ENCODE data around the gene C10orf53. TPM values are rescaled to one million over a fixed set of nuclear protein-coding genes. Genes with fewer than 3 reads are reported as not detected.

The C10orf53 gene
- total and polyA plus RNA-seq, 10 of the 15 experiments (the other 5 are each of a cell fraction or from before 2014, with no cell fraction given): not detected

DNA sequence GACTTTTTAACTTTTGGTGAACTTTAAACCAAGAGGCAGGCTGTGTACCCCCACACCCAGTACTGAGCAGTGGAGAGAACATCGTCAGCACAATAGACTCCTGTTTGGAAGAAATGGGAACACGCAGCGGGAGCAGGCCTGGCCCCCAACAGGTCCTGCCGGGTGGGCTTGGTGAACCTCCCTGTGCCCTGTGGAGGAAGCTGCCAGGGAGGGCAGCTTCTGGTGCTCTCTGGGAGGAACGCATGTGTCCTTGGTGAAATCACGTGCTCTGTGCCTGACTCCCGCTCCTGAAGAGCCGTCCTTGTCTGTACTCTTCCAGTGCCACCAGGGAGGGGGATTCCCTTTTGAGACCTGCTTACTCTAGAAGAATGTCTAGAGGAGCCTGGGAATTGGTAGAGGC is 34.0 kb upstream of the C10orf53 start:
- ATAC-seq (no peak), DNase-seq (ENCODE audit: low read depth, low spot score) (no peak), FAIRE-seq (no peak)
- Histone ChIP-seq H3K36me3 (ENCODE audit: control insufficient read depth in 2 of 2, insufficient read depth in 2 of 2, low read length in 1 of 2) (no peaks in the 10 kb centered on the region), H3K9me3 (replicated peaks; ENCODE audit: control insufficient read depth, insufficient read depth, low read length) (no peaks in the 10 kb centered on the region), H3K27ac (ENCODE audit: control insufficient read depth, insufficient read depth) (no peak overlapping the region), H2AFZ (ENCODE audit: control insufficient read depth, low read depth, low read length) (no peak overlapping the region), H3K79me2 (ENCODE audit: control insufficient read depth, insufficient read depth, low read length) (no peaks in the 10 kb centered on the region), H3K4me1 (ENCODE audit: control insufficient read depth, insufficient read depth, low read length) (no peaks in the 10 kb centered on the region), H3K9ac (ENCODE audit: control insufficient read depth, insufficient read depth, low read length) (no peak overlapping the region), H3K4me2 (ENCODE audit: control insufficient read depth, insufficient read depth) (no peak overlapping the region), H3K27me3 (replicated peaks in 1 of 2; ENCODE audit: control insufficient read depth in 2 of 2, insufficient read depth in 2 of 2, low read length in 1 of 2) (no peaks in the 10 kb centered on the region; a peak in 1 of 4 replicates), H4K20me1 (ENCODE audit: control insufficient read depth, insufficient read depth) (no peaks in the 10 kb centered on the region), H3K4me3 (no peak overlapping the region)
- TF ChIP-seq HDGF (IDR thresholded peaks at IDR 0.05) (no peak), MXI1 (IDR thresholded peaks at IDR 0.05; ENCODE audit: low read depth, low read length) (no peak), EP300 (IDR thresholded peaks at IDR 0.05; ENCODE audit: borderline replicate concordance in 1 of 2, control insufficient read depth in 1 of 2, low read depth in 2 of 2, low read length in 2 of 2) (no peak)
- ChIA-PET SMC1A (ENCODE audit: uncharacterized antibody, unreplicated experiment) (no interaction called here), RAD21 (ENCODE audit: unreplicated experiment) (no interaction called here), CTCF (interaction anchor here (1.0 kb wide), 1 partner anchor 579 kb away, joined by 3 read pairs; no protein-coding TSS in a partner anchor), POLR2A (no interaction called here)
- intact Hi-C loops (cut with micrococcal nuclease; ENCODE audit: unreplicated experiment): no loop called here
- in situ Hi-C loops (cut with MboI): no loop called here
- 45% methylated on average over 8 of the region's 8 CpGs for WGBS (ENCODE audit: insufficient coverage, insufficient replicate concordance, low lambda C conversion rate, missing lambda C conversion rate)
- no TSS peak for BruUV-seq (replicated peaks)

DNA sequence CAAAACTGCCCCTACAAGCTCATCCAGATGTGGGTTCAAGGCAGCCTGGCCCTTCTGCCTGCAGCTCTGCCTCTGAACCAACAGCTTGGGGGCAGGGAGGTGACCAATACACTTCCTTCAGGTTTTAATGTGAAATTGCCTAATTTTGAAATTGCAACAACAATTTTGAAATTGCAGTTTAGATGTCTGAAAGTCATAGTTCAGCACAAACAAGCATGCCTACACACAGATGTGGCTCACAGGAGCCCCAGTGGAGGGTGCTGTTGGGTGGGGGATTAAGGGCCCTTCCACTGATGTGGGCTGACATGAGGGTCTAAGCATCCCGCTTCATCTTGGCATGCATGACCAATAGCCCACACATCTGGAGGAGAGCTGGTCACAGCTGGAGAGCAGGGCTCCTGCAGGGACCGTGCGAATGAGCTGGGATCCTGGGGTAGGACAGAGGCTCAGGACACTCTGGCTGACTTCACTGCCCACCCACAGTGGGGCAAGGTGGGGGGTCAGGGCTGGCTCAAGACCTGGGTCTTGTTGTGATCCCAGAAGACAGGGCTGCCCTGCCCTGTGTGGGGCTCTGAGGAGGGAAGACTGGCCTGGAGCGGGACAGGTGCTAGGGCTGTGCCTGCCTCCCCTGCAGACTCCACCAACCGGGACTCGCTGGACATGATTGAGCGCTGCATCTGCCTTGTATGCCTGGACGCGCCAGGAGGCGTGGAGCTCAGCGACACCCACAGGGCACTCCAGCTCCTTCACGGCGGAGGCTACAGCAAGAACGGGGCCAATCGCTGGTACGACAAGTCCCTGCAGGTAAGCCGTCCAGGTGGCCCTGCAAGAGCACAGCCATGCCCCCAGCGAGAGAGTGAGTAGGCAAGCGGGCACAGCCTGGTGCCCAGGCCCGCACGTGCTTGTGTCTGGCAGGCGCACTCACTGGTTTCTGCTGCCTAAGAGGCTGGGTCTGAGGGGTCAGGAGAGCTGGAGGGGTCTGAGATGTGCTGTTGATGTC is 33.3 kb upstream of the C10orf53 start:
- intact Hi-C loops (cut with micrococcal nuclease; ENCODE audit: unreplicated experiment) (no loop called here), in situ Hi-C loops (cut with MboI) (no loop called here)
- H3K27ac ChIP-seq (ENCODE audit: control insufficient read depth, insufficient read depth): no peak overlapping the region
- H3K9me3 ChIP-seq (replicated peaks; ENCODE audit: control insufficient read depth, insufficient read depth, low read length): no peaks in the 10 kb centered on the region
- ChIA-PET SMC1A (ENCODE audit: uncharacterized antibody, unreplicated experiment) (no interaction called here), CTCF (interaction anchor here (1.0 kb wide), 1 partner anchor 578 kb away, joined by 3 read pairs; no protein-coding TSS in a partner anchor), POLR2A (no interaction called here), RAD21 (ENCODE audit: unreplicated experiment) (no interaction called here)
- no peaks in the 10 kb centered on the region for H3K27me3 ChIP-seq (replicated peaks in 1 of 2; ENCODE audit: control insufficient read depth in 2 of 2, insufficient read depth in 2 of 2, low read length in 1 of 2)
- no peak for TF ChIP-seq NFYB (IDR thresholded peaks at IDR 0.05; ENCODE audit: insufficient read depth, low read depth, low read length)
- TF ChIP-seq, protein P1, sequence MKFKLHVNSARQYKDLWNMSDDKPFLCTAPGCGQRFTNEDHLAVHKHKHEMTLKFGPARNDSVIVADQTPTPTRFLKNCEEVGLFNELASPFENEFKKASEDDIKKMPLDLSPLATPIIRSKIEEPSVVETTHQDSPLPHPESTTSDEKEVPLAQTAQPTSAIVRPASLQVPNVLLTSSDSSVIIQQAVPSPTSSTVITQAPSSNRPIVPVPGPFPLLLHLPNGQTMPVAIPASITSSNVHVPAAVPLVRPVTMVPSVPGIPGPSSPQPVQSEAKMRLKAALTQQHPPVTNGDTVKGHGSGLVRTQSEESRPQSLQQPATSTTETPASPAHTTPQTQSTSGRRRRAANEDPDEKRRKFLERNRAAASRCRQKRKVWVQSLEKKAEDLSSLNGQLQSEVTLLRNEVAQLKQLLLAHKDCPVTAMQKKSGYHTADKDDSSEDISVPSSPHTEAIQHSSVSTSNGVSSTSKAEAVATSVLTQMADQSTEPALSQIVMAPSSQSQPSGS (IDR thresholded peaks at IDR 0.05; ENCODE audit: low read length): no peak
- no peak for TF ChIP-seq ASH2L (IDR thresholded peaks at IDR 0.05; ENCODE audit: borderline replicate concordance, low read depth)
- TF ChIP-seq ZNF384 (IDR thresholded peaks at IDR 0.05; ENCODE audit: borderline replicate concordance, low read depth, low read length): no peak
- no peak for TF ChIP-seq RUNX3 (IDR thresholded peaks at IDR 0.05; ENCODE audit: low read length)
- no peak for TF ChIP-seq PML (IDR thresholded peaks at IDR 0.05; ENCODE audit: low read length)
- no peak for TF ChIP-seq POLR2AphosphoS2 (IDR thresholded peaks at IDR 0.05; ENCODE audit: low read depth, low read length)
- BruUV-seq (replicated peaks): no TSS peak
- H3K4me2 ChIP-seq (ENCODE audit: control insufficient read depth, insufficient read depth): no peak overlapping the region
- ATAC-seq (no peak), FAIRE-seq (no peak), DNase-seq (ENCODE audit: low read depth, low spot score) (no peak)
- H3K9ac ChIP-seq (ENCODE audit: control insufficient read depth, insufficient read depth, low read length): no peak overlapping the region
- no peak overlapping the region for H3K4me3 ChIP-seq
- no peaks in the 10 kb centered on the region for H3K4me1 ChIP-seq (ENCODE audit: control insufficient read depth, insufficient read depth, low read length)
- H4K20me1 ChIP-seq (ENCODE audit: control insufficient read depth, insufficient read depth): no peaks in the 10 kb centered on the region
- H3K36me3 ChIP-seq (ENCODE audit: control insufficient read depth in 2 of 2, insufficient read depth in 2 of 2, low read length in 1 of 2): no peaks in the 10 kb centered on the region
- WGBS (ENCODE audit: insufficient coverage, insufficient replicate concordance, low lambda C conversion rate, missing lambda C conversion rate): 67% methylated on average over 22 of the region's 22 CpGs
- no peak overlapping the region for H2AFZ ChIP-seq (ENCODE audit: control insufficient read depth, low read depth, low read length)
- H3K79me2 ChIP-seq (ENCODE audit: control insufficient read depth, insufficient read depth, low read length): no peaks in the 10 kb centered on the region

Data from GM12878 (cell line).